Measurements from ENCODE around the gene PDZD8. TPM values are rescaled to one million over a fixed set of nuclear protein-coding genes. Genes with fewer than 3 reads are reported as not detected.

The PDZD8 gene
- total RNA-seq, 1 donor from 2014 or later = 31.3 TPM

DNA sequence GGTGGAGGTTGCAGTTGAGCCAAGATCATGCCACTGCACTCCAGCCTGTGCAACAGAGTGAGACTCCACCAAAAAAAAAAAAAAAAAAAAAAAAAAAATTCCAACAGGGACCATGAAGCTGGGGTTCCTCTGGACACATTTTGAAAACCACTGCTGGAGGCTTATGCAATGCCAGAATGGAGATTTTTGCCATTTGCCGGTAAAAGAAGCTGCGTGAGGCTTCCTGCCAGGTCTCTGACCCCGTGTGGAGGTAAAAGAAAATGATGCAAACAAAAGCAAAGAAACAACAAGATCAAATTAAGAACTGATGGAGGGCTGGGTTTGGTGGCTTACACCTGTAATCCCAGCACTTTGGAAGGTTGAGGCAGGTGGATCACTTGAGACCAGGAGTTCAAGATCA lies 30.5 kb upstream of the PDZD8 start:
- Histone ChIP-seq H3K4me3 (ENCODE audit: insufficient read depth, low read depth, low read length) (no peak overlapping the region), H3K36me3 (ENCODE audit: insufficient read depth, low read length) (no peaks in the 10 kb centered on the region), H3K9ac (ENCODE audit: low read length) (no peak overlapping the region), H3K27ac (ENCODE audit: low read depth, low read length) (no peak overlapping the region), H4K20me1 (ENCODE audit: insufficient read depth, low read length) (no peaks in the 10 kb centered on the region), H3K79me2 (ENCODE audit: insufficient read depth, low read length) (no peaks in the 10 kb centered on the region), H2AFZ (ENCODE audit: low read depth, low read length) (no peak overlapping the region), H3K9me3 (ENCODE audit: insufficient read depth, low read depth, low read length) (no peaks in the 10 kb centered on the region), H3K27me3 (ENCODE audit: insufficient read depth, low read length) (no peaks in the 10 kb centered on the region), H3K4me2 (ENCODE audit: low read length) (no peak overlapping the region), H3K4me1 (ENCODE audit: insufficient read depth, low read length) (no peaks in the 10 kb centered on the region)
- no peak overlapping the region for H3K4me3 Mint-ChIP-seq (ENCODE audit: unreplicated experiment)
- no peaks in the 10 kb centered on the region for H3K36me3 Mint-ChIP-seq (ENCODE audit: low read depth, unreplicated experiment)
- no peak for FAIRE-seq
- H3K27ac Mint-ChIP-seq (ENCODE audit: unreplicated experiment) = no peak overlapping the region
- H3K4me1 Mint-ChIP-seq (ENCODE audit: low read depth, unreplicated experiment) = no peaks in the 10 kb centered on the region
- TF ChIP-seq, protein P1, sequence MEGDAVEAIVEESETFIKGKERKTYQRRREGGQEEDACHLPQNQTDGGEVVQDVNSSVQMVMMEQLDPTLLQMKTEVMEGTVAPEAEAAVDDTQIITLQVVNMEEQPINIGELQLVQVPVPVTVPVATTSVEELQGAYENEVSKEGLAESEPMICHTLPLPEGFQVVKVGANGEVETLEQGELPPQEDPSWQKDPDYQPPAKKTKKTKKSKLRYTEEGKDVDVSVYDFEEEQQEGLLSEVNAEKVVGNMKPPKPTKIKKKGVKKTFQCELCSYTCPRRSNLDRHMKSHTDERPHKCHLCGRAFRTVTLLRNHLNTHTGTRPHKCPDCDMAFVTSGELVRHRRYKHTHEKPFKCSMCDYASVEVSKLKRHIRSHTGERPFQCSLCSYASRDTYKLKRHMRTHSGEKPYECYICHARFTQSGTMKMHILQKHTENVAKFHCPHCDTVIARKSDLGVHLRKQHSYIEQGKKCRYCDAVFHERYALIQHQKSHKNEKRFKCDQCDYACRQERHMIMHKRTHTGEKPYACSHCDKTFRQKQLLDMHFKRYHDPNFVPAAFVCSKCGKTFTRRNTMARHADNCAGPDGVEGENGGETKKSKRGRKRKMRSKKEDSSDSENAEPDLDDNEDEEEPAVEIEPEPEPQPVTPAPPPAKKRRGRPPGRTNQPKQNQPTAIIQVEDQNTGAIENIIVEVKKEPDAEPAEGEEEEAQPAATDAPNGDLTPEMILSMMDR (IDR thresholded peaks at IDR 0.05; ENCODE audit: insufficient read depth, low read depth, low read length) = no peak
- TF ChIP-seq EZH2 (IDR thresholded peaks at IDR 0.05; ENCODE audit: insufficient read depth, low read length) = no peak
- DNase-seq (ENCODE audit: low read depth) = no peak
- peaks cover 11% of the 10 kb centered on the region for H3K27me3 Mint-ChIP-seq (ENCODE audit: low read depth, unreplicated experiment)
- H3K9me3 Mint-ChIP-seq (ENCODE audit: unreplicated experiment) = no peaks in the 10 kb centered on the region

DNA sequence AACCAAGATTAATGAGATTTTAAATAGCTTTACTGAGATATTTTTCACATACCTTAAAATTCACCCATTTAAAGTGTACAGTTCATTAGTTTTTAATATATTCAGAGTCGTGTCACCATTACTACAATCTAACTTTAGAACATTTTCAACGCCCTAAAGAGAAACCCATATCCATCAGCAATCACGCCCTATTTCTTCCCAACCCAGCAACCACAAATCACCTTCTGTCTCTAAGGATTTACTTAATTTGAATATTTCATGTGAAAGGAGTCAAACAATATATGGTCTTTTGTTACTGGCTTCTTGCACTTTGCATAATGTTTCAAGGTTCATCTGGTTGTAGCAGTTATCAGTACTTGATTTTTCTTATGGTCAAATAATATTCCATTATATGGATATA lies 25.1 kb upstream of the PDZD8 start:
- H3K27ac ChIP-seq (ENCODE audit: low read depth, low read length) = no peak overlapping the region
- no peak overlapping the region for H2AFZ ChIP-seq (ENCODE audit: low read depth, low read length)
- H3K27me3 Mint-ChIP-seq (ENCODE audit: low read depth, unreplicated experiment) = peaks cover 3% of the 10 kb centered on the region
- no peaks in the 10 kb centered on the region for H3K9me3 ChIP-seq (ENCODE audit: insufficient read depth, low read depth, low read length)
- no peaks in the 10 kb centered on the region for H3K4me1 ChIP-seq (ENCODE audit: insufficient read depth, low read length)
- no peak overlapping the region for H3K4me2 ChIP-seq (ENCODE audit: low read length)
- no peaks in the 10 kb centered on the region for H3K36me3 ChIP-seq (ENCODE audit: insufficient read depth, low read length)
- no peak overlapping the region for H3K9ac ChIP-seq (ENCODE audit: low read length)
- TF ChIP-seq EZH2 (IDR thresholded peaks at IDR 0.05; ENCODE audit: insufficient read depth, low read length) = no peak
- TF ChIP-seq, protein P1 (IDR thresholded peaks at IDR 0.05; ENCODE audit: insufficient read depth, low read depth, low read length) = no peak
- no peaks in the 10 kb centered on the region for H3K27me3 ChIP-seq (ENCODE audit: insufficient read depth, low read length)
- H3K4me3 ChIP-seq (ENCODE audit: insufficient read depth, low read depth, low read length) = no peak overlapping the region
- H3K79me2 ChIP-seq (ENCODE audit: insufficient read depth, low read length) = no peaks in the 10 kb centered on the region
- peaks cover 2% of the 10 kb centered on the region for H3K9me3 Mint-ChIP-seq (ENCODE audit: unreplicated experiment)
- no peaks in the 10 kb centered on the region for H3K36me3 Mint-ChIP-seq (ENCODE audit: low read depth, unreplicated experiment)
- no peaks in the 10 kb centered on the region for H3K4me1 Mint-ChIP-seq (ENCODE audit: low read depth, unreplicated experiment)
- no peaks in the 10 kb centered on the region for H4K20me1 ChIP-seq (ENCODE audit: insufficient read depth, low read length)
- no peak overlapping the region for H3K27ac Mint-ChIP-seq (ENCODE audit: unreplicated experiment)
- no peak for FAIRE-seq
- DNase-seq (ENCODE audit: low read depth) = no peak
- no peak overlapping the region for H3K4me3 Mint-ChIP-seq (ENCODE audit: unreplicated experiment)

DNA sequence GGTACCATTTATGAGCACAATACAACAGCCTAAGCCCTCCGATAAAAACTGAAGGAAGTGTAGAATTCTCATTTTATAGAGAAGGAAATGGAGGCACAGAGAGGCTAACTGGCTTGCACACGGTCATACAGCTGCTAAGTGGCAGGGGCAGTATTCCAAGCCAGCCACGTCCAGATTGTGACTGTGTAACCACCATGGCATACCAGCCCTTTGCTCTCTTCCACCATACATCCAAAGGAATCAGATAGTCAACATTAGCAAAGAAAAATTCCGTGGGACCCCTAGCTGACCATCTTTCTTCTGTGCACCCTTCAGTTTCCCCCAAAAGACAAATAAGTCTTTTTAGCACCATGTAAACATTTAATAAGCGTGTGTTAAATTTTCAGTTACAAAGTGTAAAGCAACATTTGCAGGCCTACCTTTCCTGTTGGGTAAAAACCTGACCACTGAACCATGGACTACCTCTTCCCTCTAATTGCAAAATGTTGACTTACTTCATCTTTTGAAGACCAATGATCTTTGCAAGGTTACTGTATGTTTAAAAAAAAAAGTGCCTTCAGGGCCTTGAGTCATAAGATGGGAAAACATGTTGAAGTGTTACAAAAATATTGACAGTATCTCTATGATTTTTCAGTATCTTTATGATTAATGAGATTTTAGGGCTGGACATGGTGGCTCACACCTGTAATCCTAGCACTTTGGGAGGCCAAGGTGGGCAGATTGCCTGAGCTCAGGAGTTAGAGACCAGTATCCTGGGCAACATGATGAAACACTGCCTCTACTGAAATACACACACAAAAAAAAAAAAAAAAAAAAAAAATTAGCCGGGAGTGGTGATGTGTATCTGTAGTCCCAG lies 24.3 kb upstream of the PDZD8 start:
- Histone ChIP-seq H3K27me3 (ENCODE audit: insufficient read depth, low read length) (no peaks in the 10 kb centered on the region), H3K4me3 (ENCODE audit: insufficient read depth, low read depth, low read length) (no peak overlapping the region), H3K9ac (ENCODE audit: low read length) (no peak overlapping the region), H2AFZ (ENCODE audit: low read depth, low read length) (no peak overlapping the region), H3K9me3 (ENCODE audit: insufficient read depth, low read depth, low read length) (no peaks in the 10 kb centered on the region), H3K79me2 (ENCODE audit: insufficient read depth, low read length) (no peaks in the 10 kb centered on the region), H3K4me2 (ENCODE audit: low read length) (no peak overlapping the region), H3K36me3 (ENCODE audit: insufficient read depth, low read length) (no peaks in the 10 kb centered on the region), H4K20me1 (ENCODE audit: insufficient read depth, low read length) (no peaks in the 10 kb centered on the region), H3K27ac (ENCODE audit: low read depth, low read length) (no peak overlapping the region), H3K4me1 (ENCODE audit: insufficient read depth, low read length) (no peaks in the 10 kb centered on the region)
- TF ChIP-seq, protein P1 (IDR thresholded peaks at IDR 0.05; ENCODE audit: insufficient read depth, low read depth, low read length) = no peak
- no peak for TF ChIP-seq EZH2 (IDR thresholded peaks at IDR 0.05; ENCODE audit: insufficient read depth, low read length)
- H3K4me1 Mint-ChIP-seq (ENCODE audit: low read depth, unreplicated experiment) = no peaks in the 10 kb centered on the region
- peaks cover 3% of the 10 kb centered on the region for H3K27me3 Mint-ChIP-seq (ENCODE audit: low read depth, unreplicated experiment)
- H3K4me3 Mint-ChIP-seq (ENCODE audit: unreplicated experiment) = no peak overlapping the region
- no peaks in the 10 kb centered on the region for H3K36me3 Mint-ChIP-seq (ENCODE audit: low read depth, unreplicated experiment)
- no peak overlapping the region for H3K27ac Mint-ChIP-seq (ENCODE audit: unreplicated experiment)
- FAIRE-seq (no peak), DNase-seq (ENCODE audit: low read depth) (no peak)
- H3K9me3 Mint-ChIP-seq (ENCODE audit: unreplicated experiment) = peaks cover 2% of the 10 kb centered on the region
